Stimulated activated CD4-positive, alpha-beta T cell treated with anti-CD3 and anti-CD28 coated beads, Interleukin-1b, Interleukin-23, amount 100 ng/mL, for 24 hours (primary cell): Measurements from ENCODE around the gene SDR42E1.
"Not testable (repeated sequence)": the region's sequence is repeated elsewhere in the genome, so short reads cannot be mapped to it uniquely, and the experiment has no call there.

Experiments used
- DNase-seq, 4 experiments: peaks; one replicate each; pipeline ENCODE4 v3.0.0-alpha.2; 2020; ENCODE audit warnings: low read depth in 4 of 4, low spot score in 1 of 4

Gene SDR42E1

DNA sequence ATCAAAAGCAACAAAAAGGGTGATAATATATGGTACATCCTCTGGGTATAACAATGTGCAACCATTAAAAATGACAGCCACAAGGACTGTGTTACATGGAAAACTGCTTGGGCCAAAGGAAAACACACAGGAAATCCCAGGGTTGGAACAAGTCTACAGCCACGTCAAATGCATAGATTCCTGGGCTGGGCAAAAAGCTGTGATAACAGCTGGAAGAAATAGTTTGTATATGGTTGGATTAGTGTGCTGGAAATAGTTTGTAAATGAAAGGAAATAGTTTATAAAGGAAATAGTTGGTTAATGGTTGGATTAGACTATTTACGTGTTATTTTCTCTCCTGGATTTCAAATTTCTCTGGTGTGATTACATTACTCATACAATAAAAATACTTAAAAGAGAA is 26.4 kb upstream of the SDR42E1 start:
- no peak for DNase-seq

DNA sequence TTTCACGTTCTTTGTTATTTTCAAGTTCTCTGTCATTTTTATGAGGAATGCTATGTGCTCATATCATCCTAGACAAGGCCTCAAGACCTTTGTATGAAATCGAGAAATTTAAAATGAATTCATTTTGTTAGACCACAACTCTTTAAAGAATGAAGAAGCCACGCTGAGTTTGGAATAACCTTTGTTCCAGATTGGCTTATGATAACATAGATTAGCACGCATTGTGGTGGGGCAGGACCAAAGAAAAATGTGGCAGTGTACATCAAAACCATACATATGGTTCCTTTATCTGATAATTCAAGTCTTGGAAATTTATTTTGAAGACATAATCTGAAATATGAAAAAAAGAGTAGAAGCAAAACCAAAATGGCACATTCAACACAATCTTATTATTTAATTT is 26.0 kb upstream of the SDR42E1 start:
- DNase-seq, result no peak

DNA sequence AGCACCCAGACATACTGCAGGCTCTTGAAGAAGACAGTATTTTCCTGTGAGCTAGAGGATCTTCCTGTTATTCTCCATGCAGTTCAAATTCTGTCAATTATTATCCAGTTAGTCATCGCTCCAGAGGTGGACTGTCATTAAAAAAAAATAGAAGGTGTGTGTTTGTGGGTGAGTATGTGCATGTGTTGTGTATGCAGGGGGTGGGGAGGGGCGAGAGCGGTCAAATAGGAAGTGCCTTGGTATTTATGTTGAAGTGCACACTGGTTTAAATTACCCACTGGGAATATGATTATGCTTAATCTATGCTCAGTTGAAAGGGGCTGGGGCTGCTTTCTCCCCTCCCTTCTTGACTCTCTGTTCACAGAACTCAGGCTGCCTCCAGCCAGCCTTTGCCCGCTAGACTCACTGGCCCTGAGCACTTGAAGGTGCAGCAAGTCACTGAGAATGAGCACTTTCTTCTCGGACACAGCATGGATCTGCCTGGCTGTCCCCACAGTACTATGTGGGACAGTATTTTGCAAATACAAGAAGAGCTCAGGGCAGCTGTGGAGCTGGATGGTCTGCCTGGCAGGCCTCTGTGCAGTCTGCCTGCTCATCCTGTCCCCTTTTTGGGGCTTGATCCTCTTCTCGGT is 23.8 kb upstream of the SDR42E1 start, which contains the start of gene HSD17B2:
TSS of gene HSD17B2 (plus strand) at position 273 of the 632 bp plus-strand sequence. CDS start at position 445, 172 bp downstream.
- DNase-seq, result no peak

DNA sequence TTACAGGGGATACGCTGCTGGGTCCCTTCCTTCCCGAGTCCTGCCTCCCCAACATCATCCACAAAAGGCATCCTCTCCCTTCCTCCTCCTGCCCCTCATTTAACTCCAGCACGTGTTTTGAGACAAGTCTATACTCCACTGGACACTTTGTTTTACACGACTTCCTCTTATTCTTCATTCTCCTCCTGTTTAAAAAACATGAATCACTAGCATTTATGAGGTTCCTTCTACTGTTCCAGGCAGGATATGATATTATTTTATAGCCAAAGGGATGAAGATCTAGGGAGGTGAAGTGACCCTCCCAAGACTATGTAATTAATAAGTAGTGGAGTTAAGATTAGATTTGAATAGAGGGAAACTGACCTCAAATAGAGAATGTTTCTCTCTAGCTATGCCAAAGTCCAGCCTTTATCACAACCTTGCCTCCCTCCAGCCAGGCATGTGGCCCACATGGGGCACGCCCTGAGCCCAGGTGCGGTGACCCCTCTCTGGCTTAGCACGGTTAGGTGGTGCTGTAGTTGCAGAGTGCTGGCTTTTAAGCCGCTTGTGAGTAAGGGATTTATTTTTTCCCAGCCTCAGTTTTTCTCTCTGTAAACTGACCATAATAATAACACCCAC is 22.5 kb upstream of the SDR42E1 start:
- DNase-seq, result no peak

DNA sequence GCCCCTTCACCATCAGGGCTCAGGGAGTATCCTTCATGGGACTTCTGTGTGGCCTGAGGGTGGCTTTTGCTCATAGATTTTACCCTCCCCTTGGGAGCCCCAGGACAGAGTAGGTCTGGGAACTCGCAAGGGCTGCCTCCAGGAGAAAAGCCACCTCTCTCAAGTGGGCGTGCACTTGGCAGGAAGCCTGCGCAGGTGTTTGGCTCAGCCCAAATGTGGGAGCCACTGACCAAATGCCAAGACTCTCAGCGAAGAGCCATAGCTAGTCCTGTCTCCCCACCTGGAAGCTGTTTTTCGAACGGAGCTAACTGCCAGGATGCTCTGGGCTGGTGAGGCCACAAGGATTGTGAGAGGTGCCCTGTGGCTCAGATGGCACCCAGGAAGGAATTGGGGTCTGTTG is 21.7 kb upstream of the SDR42E1 start:
- DNase-seq, result no peak

DNA sequence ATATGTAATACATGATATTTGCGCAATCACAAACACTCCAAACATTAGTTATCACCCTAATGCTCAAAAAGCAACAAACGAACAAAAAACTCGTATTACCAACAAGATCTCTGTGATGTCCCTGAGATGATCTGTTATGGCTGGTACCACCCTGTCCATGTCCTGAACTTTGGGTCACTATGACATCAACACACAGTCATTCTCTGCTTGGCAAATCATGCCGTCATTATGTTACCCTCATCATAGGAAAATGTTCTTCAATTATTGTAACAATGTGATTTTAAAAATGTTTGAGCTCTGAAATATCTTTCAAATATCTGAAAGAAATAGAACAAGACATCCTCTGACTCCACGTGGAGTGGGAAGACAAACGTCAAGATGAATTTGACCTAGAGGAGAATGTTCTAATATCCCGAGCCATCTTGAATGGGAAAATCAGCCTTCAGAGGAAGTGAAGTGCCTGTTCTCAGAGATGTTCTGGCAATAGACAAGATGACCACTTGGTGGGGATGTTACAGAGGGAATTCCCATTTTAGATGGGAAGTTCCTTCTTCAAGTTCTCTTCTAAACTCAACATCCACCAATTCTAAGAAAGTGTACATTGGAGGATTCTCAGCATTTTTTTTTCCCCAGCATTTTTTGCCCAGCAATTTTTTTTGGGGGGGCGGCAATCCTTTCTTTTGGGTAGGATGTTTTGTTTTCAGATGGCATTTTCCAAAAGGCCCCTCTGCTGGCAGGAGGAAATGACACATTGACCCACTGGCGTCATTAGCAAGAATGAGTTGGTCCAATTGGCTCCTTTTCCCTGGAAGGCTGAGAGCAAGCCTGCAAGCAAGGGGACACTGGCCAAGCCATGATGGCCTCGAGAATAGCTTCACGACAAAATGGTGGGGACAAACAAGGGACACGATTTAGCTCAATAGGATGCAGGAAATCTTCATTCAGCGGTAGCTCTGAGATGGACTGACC is 20.1 kb upstream of the SDR42E1 start:
- no peak for DNase-seq

DNA sequence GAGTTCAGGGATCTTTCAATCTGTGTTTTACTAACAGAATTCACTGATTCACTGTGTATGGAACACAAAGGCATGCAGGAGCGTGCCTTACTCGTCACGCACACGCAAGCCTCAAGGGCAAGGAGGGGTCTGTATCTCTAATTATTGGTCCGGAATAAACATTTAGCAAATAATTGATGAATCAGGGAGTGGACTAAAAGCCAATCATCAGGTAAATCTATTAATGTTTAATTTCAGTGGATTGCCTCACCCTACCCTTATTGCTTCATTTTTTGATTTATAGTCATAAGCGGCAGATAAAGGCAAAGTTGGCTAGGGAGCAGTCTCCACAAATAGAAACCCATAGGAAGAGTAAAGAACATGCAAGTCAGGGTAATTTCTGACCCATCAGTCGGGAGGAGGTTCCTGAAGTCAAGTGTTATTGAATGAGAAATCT is 16.4 kb upstream of the SDR42E1 start:
- no peak for DNase-seq

DNA sequence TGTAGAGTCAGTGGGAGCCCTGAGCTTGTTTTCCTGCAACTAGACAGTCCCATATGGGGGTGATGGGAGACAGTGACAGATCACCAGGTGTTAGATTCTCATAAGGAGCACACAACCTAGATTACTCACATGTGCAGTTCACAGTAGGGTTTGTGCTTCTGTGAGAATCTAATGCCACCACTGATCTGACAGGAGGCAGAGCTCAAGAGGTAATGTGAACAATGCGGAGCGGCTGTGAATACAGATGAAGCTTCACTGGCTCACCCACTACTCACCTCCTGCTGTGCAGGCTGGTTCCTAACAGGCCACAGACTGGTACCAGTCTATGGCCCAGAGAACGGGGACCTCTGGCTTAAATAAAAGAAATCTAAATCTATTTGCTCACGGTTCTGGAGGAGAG is 13.6 kb upstream of the SDR42E1 start:
- no peak for DNase-seq

DNA sequence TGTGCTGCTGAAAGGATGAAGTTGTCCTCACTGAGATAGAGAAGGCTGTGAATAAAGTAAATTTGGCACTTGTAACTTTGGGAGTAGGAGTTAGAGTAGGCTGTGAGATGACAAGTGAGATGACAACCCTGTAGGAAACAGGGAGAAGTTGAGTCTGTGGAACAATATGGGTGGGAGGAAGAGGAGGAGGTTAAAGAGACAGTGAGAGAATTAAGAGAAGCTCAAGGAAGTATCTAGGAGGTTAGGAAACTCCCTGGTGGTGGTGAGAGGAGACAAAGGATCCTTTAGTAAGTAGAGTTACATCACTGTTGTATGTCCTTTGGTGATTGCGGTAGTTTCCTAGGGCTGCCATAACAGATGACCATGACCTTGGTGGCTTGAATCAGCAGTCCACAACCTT is 13.0 kb upstream of the SDR42E1 start:
- DNase-seq, result no peak

DNA sequence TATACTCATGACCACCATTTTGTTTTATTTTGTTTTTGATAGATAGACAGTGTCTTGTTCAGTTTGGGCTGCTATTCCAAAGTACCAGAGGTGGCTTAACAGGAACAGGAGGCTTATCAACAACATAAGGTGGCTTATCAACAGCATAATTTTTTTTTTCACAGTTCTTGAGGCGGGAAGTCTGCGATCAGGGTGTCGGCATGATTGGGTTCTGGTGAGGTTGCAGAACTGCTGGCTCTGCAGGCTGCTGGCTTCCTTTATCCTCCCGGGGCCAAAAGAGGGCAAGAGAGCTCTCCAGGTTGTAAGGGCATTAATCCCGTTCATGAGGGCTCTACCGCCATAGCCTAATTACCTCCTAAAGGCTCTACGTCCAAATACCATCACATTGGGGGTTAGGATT is 11.9 kb upstream of the SDR42E1 start:
- DNase-seq, result no peak

DNA sequence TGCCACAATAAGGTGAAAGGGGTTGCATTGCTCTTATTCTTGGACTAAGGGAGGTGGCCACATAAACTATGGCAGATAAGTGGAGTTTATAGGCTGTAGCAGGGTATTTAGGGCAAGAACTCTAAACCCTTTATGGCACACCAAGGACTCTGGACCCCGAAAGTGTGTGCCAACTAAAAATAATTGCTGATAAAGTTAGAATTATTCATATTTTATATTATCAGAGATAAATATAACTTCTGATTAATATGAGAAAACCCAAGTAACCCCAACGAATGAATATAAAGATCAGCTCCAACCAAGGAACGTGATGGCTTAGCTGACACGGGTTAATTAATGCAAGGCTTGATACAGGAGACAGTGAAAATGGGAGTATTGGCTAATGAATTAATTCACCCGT is 8.8 kb upstream of the SDR42E1 start:
- no peak for DNase-seq

DNA sequence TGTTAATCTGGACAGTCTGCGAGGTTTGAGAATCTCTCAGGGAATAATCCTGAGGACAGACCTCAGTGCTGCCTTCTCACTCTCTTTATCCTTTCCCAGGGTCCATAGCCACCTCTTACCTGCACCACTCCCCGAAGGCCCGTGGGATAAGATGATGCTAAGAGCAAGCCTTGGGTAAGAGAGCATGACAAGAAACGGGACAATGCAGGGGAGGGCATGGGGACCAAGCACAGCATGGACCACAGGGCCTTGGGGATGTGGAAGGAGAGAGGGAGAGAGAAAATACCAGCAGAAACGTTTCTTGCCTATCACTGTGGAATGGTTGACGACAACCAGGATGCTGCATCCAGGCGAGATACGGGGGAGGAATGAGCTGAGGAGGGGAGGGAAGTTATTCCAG is 8.3 kb upstream of the SDR42E1 start:
- no peak for DNase-seq

DNA sequence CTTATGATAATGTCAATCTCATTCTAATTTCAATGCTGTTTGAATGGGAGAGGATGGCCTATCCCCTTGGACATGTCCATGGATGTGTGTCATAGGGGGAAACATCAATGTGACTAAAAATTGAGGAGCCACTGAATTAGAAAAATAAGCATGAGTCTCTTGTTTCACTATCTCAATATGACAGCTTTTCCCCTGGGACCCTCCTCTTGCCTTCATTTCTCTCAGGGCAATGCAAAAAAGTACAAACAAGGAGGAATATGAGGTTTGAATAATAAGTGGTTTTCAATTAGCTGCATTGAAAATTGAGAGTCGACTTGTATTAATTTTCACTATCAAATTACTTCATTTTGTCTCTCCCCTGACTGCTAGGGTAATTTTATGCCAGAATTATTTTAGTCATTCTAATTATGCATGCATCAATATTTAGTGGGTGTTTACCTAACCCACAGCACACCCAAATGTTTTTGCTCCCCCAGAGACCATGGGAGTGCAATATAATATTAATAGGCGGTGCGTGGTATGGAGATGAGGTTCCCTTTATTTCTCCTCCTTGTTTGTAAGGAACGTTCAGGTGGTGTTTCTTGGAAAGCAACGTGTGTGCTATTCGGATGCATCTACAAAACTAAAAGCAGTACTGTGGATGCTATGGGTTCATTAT is 6.8 kb upstream of the SDR42E1 start:
- DNase-seq, result no peak

DNA sequence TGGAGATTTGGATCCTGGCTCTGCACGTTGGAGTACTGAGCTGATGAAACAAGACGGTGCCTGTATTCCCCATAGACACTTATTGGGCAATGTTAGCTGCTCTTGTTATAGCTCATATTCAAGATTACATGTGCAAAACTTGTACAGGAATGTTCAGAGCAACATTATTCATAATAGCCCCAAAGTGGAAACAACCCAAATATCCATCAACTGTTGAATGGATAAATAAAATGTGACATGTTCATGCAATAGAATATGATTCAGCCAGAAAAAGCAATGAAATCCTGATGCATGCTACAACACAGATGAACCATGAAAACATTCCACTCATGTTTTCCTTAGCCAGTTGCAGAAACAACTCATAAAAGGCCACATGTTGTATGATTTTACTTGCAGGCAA is 5.7 kb upstream of the SDR42E1 start:
- DNase-seq, result no peak

DNA sequence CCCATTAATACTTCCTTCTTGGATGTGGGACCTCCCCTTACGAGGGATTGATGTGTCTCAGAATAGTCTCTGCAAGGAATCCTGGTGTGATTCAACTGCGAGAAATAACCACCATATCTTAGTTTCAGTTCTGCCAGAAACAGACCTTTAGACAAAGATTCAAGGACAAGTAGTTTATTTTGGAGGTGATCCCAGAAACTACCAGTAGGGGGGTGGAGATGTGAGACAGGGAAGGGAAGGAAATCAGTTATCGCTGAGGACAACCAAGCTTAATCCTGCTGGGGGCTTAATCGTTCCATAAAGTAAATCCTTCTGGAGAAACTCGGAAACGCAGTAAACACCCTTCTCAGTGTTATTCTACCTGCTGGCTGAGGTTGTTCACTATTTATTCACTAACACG is 5.0 kb upstream of the SDR42E1 start:
- no peak for DNase-seq

DNA sequence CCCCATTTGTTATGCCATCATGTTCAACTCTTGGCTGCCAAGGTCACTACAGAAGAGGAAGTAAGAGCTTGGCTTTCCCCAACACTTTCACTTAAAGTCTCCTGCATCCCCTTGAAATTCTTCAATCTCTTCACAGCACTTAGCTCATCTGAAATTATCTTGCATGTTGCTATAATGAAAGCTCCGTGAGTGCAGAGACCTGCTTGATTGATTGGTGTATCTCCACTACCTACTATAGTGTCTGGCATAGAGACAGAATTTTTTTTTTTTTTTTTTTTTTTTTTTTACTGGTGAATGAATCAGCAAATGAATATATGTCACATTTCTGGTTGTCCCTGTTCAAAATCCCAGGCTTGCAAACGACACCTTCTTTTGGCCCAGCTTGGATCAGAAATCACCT is 1.9 kb upstream of the SDR42E1 start:
- DNase-seq, result no peak

DNA sequence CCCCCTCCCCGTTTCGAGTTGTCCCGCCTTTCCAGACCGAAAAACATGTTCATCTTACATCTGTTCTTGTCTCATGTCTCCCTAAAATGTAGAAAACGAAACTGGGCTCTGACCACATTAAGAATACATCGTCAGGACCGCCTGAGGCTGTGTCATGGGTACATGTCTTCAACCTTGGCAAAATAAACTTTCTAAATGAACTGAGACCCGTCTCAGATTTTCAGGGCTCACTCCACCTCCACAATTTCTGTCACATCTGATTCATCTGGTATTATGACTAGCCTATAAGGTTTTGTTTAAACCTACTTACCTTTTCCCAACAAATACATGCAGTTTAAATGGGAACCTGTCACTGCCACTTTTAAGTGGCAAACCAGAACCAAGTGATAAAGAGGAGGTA is 621 bp downstream of the SDR42E1 start:
- no peak for DNase-seq

DNA sequence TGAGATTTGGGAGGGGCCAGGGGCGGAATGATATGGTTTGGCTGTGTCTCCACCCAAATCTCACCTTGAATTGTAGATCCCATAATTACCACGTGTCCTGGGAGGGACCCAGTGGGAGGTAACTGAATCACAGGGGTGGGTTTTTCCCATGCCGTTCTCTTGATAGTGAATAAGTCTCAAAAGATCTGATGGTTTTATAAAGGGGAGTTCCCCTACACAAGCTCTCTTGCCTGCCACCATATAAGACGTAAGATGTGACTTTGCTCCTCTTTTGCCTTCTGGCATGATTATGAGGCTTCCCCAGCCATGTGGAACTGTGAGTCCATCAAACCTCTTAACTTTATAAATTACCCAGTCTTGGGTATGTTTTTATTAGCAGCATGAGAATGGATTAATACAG is 1.5 kb downstream of the SDR42E1 start:
- DNase-seq, result not testable (repeated sequence)

DNA sequence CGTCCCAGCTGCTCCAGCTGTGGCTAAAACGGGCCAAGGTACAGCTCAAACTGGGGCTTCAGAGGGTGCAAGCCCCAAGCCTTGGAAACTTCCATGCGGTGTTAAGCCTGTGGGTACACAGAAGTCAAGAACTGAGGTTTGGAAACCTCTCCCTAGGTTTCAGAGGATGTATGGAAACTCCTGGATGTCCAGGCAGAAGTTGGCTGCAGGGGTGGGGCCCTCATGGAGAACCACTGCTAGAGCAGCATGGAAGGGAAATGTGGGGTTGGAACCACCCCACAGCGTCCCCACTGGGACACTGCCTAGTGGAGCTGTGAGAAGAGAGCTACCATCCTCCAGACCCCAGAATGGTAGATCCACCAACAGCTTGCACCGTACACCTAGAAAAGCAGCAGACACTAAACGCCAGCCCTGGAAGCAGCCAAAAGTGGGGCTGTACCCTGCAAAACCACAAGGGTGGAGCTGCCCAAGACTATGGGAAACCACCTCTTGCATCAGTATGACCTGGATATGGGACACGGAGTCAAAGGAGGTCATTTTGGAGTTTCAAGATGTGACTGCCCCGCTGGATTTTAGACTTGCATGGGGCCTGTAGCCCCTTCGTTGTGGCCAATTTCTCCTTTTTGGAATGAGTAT is 2.2 kb downstream of the SDR42E1 start:
- DNase-seq, result no peak

DNA sequence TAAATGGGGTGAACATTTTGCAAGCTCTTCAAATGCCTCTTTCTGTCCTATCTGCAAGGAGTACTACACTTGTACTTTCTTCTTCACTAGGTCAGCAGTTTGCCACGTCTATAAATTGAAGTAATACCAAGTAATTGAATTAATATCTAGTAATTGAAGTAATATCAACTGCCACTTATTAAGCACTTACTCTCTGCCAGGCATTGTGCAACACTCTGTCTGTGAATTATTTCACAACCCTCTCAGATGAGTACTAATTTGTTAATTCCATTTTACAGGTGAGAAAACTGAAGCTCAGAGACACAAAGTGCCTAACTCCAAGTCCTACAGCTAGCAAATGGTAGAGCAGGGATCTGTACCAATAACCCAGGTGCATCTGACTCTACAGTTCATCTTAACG is 4.1 kb downstream of the SDR42E1 start:
- DNase-seq, result no peak

DNA sequence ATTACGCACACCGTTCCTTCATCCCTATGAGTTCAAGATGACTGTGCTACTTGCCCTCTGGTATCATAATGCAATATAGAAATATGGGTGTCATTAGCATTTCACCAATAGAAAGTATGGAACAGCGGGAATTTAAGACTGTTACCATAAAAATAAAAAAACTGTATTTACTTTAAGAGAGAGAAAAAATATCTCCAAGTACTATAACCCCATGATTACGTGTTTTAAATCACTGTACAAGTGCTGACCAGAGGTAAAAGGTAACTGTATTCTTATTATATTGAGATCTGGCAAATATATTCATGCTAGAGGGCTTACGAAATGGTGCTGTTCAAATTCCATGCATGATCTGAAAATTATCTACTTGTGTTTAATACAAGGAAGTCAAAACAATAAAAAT is 5.2 kb downstream of the SDR42E1 start:
- DNase-seq, result no peak
